MV-4-11 (cell line): ENCODE results near the gene CERS1.
A peak's percentile ranks its signal among the peaks of the same experiment; 100 is the strongest.

Experiments
- DNase-seq: peaks from one replicate; lab custom pipeline; 2025; lab: John Stamatoyannopoulos, UW

The CERS1 gene

DNA sequence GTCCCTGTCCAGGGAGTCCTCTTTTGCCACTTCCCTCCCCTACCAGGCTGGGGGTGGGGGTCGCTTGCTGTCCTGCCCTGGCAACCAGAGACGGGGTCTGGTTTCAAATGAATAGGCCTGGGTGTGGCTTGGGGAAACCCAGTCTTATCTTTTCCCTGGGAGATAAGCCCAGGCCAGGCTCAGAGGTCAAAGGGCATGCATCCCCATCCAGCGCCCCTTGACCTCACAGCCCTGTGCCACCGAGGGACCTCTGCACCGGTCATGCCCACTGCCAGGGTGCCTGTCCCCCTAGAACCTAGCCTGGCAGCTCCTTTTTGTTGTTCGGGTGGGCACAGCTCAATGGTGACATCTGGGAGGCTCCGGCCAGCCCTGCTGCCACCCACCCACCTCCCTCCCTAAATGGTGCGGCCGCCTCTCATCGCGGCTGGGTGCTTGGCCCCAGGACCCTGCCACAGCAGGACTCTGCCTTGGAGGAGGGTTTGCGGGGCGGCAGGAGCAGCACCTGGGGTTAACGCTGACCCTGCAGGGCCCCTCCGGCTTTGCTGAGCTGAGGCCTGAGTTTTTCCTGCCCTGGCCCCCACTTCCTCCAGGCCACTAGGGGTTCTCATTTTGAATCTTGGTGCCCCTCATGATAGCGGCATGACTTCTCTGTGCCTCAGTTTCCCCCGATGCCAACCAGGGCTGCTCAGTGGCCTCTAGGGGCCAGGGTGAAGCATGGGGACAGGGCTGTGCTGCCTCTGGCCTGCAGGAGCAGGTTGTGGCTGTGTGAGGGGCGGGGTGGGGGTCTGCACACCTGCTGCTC lies 2.9 kb upstream of the CERS1 start:
- DNase-seq = no peak

DNA sequence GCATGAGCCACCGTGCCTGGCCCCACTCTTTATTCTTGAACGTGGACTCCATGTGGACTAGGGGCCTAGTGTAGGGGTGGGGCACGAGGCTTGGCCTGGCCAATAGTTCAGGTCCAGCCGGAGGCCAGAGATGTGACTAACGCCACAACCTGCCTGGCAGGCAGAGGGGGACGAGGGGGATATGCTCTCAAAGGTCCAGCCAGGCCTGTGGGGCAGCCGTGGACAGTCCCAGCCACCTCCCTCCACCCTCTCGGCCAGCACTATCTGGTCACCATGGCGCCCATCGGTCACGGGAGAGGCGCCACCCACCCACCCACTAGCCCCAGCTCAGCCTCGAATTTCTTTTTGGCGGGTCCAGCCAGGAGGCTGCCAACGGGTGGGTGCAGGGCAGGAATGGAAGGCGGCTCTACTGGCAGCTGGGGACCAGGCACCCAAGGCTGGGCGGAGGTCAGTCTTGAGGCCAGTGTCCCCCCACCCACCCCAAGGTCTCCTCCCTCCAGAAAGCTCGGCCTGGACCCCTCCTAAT lies 2.2 kb upstream of the CERS1 start:
- DNase-seq = no peak

GRCh38 chr19:18897094-18898029 lies 1.4 kb upstream of the CERS1 start:
- DNase-seq = no peak

GRCh38 chr19:18896421-18896841 lies 473 bp upstream of the CERS1 start:
- no peak for DNase-seq

GRCh38 chr19:18895038-18895823 lies 727 bp downstream of the CERS1 start:
- DNase-seq = peak; percentile 31

DNA sequence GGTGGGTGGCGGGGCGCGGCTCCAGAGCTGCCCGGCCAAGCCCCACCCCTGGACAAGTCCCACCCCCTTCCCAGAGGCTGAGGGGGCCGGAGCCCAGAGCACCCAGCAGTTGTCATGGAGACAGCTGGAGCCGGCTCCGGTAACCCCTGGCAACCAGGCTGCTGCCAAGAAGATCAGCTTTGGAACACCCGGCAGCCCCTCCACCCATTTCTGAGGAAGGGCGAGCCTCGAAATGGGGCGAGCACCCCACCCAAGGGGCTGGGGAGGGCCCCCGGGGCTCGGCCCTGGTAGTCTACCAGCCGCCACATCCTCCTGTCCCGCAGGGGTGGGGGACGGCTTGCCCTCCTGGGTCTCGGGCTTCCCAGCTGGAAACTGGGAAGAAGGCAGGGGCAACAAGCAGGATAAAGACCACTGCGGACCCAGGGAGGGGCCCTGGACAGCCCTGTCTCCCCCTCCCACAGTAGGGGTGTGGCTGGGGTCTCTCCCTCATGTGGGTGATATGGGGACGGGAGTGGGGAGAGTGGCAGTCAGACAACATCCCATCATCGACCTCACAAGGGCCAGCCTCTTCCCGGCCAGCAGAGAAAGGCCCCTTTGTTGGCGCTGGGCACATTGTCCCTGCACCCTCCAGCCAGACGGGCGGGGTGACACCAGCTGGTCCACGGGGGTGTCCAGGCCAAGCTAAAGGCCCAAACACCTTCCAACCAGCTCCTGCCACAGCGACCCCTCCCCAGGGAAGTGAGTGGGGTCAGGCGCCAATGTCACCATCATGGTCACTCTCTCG lies 1.5 kb downstream of the CERS1 start:
- DNase-seq = no peak

DNA sequence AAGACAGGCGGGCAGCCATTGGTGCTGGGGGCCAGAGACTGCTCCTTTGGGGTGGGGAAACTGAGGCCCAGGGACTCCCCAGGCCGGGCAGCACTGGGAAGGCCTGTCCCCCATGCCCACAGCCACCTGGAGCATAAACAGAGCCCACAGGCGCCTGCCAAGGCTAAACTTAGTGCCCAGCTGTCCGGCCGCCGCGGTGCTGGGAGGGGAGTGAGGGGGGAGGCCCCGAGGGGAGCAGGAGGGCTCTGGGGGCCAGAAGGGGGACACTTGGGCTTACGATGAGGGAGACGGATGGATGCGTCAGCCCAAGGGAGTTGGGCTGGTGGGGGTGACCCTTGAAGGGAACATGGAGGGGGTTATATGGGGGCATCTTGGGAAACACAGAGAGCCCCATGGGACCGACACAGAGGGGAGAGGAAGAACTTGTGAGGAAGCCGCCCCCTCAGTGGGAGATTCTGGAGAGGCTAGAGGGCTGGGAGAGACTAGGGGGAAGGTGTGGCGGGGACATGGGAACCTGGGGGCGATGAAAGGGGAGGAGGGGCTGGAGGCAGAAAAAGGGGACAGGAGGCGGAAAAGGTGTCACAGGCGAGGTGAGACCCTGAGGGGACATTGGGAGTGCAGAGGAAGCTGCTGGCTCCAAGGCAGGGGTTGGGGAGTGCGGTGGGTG lies 2.2 kb downstream of the CERS1 start:
- no peak for DNase-seq

- DNase-seq = no peak
Measured at GRCh38 chr19:18889949-18890745, 5.8 kb downstream of the CERS1 start.

DNA sequence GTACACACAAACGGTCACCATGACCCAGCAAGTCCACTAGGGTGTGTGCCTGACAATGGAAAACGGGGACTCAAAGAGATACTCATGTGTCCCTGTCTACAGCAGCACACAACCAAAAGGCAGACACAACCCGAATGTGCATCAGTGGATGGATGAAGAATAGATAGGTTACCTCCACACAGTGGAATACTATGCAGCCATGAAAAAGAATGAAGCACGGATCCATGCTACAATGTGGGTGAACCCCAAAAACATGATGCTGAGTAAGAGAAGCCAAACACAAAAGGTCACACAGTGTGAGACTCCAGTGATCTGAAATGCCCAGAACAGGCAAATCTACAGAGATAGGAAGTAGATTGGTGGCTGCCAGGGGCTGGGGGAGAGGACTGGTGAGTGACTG lies 9.0 kb downstream of the CERS1 start:
- no peak for DNase-seq

- DNase-seq = no peak
Measured at GRCh38 chr19:18883526-18884304, 12.2 kb downstream of the CERS1 start.

- no peak for DNase-seq
Measured at GRCh38 chr19:18881491-18881890, 14.5 kb downstream of the CERS1 start.

GRCh38 chr19:18879579-18880373 lies 16.2 kb downstream of the CERS1 start:
- DNase-seq = peak; percentile 44

DNA sequence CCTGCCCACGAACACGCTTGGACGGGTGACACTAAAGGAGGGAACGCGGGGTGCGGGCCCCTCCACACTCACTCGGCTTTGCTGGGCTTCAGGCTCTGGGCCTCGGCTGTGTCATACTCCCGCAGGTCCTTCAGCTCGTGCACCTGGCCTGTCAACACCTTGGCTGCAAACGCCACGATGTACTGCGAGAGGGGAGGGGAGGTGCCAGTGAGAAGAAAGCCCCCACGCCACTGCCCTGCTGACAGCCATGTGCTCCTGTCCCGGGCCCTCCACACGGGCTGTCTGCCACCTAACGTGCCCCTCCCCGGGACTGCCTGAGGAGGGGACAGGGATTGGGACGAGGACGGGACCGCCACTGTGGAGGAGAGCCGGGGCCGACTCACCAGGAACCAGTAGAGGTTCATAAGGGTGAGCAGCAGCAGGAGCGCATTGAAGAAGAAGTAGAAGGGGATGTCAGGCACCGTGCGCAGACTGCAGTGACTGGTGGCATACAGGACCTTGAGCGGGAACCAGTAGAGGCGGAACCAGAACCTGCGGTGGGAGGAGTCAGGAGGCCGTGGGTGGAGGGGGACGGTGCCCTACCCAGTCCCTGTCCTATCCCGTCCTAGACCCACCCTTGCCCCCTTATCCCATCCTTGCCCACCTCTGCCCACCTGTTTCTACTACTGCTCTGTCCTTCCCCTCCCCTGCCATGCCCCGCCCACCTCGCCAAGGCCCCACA lies 16.9 kb downstream of the CERS1 start:
- no peak for DNase-seq

DNA sequence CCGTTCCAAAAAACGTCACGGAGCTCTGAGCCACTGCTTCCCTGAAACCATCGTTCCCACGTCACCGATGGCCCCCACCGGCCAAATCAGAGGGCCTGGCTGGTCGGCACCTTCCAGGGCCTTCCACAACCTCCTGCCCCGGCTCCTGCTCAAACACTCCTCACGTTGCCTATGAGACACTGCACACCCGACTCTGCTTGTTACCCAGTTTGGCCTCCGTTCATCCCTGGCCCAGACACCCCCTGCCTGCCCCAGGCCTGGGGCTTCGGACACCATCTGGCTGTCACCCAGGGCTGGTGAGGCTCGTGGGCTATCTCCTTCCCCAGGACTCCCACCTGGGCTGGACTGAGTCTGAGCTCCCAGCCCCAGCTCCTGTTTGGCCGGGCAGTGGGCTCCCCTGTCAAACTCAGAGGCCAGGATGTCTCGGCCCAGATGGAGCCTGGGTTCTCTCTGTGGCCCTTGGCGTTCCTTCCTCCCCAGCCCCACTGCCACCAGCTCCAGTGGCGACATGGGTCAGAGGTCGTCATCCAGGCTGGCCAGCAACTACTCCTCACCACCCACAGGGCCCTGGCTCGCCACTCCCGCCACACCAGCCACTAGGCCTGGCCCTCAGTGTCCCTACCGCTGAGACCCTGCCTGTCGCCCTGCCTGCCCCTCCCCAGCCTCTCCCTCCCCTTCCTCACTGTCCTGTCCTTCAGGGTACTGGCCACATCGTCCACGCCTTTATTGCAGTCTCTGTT lies 17.7 kb downstream of the CERS1 start:
- DNase-seq = no peak

- DNase-seq = no peak
Measured at GRCh38 chr19:18876865-18877264, 19.1 kb downstream of the CERS1 start.

- no peak for DNase-seq
Measured at GRCh38 chr19:18875726-18876125, 20.2 kb downstream of the CERS1 start.

DNA sequence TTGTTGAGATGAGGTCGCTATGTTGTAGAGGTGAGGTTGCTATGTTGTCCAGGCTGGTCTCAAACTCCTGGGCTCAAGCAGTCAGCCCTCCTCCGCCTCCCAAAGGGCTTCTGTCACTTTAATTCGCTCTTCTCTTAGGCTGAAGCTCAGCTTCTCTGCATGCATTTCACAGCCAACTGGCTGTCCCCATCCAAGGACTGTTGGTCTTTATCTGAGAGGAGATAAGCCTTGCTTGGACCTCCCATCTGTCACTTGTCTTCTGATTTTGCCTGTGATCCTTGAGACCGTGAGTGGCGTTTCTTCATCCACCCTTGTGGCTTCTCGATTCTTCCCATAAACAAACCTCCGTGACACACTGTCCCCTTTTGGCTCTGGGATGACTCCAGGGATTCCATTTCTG lies 24.4 kb downstream of the CERS1 start:
- no peak for DNase-seq
